ENCODE measurements around the gene PKNOX1. TPM values are rescaled to one million over a fixed set of nuclear protein-coding genes. Genes with fewer than 3 reads are reported as not detected.
A peak's percentile ranks its signal among the peaks of the same experiment; 100 is the strongest.
"Not testable (repeated sequence)": the region's sequence is repeated elsewhere in the genome, so short reads cannot be mapped to it uniquely, and the experiment has no call there.

PKNOX1 gene
- total RNA-seq: 10 to 100 TPM; 18.3 to 21.7 TPM
- 10 to 100 TPM; 26.0 to 28.8 TPM for polyA plus RNA-seq (ENCODE audit: insufficient read length in 2 of 2)
- long read RNA-seq, donor 1, full-length matches to known transcripts: 4 of 4 reads
- long read RNA-seq, donor 1, partial matches to known transcripts: 0 of 4 reads
- long read RNA-seq, donor 1, other reads (novel, unspliced or antisense): 0 of 4 reads
- long read RNA-seq, donor 2, partial matches to known transcripts: 5 of 32 reads
- long read RNA-seq, donor 2, other reads (novel, unspliced or antisense): 25 of 32 reads
- long read RNA-seq, donor 3, full-length matches to known transcripts: 3 of 3 reads
- long read RNA-seq, donor 3, partial matches to known transcripts: 0 of 3 reads
- long read RNA-seq, donor 3, other reads (novel, unspliced or antisense): 0 of 3 reads
- long read RNA-seq, donor 4, full-length matches to known transcripts: 2 of 2 reads
- long read RNA-seq, donor 4, partial matches to known transcripts: 0 of 2 reads
- long read RNA-seq, donor 4, other reads (novel, unspliced or antisense): 0 of 2 reads

GRCh38 chr21:42973991-42974831 lies at the start of gene PKNOX1:
Gene PKNOX1, plus strand, starts transcription at chr21:42974562. Its CDS starts 29,820 bp downstream, at chr21:43004382.
- H3K4me3 ChIP-seq (ENCODE audit: low read depth, low read length): peak within 1 kb of the TSS; percentile 78
- peak; percentile 86 to 99 (median 95) for DNase-seq (ENCODE audit: low read depth in 4 of 6, low spot score in 6 of 6)
- under 1% methylated on average over 103 of the region's 106 CpGs for WGBS (ENCODE audit: insufficient coverage)
- H3K27me3 ChIP-seq (ENCODE audit: control insufficient read depth, insufficient read depth, low read length): no peaks in the 10 kb centered on the region
- H3K36me3 ChIP-seq (ENCODE audit: control insufficient read depth, insufficient read depth, low read length): peaks cover 5% of the 10 kb centered on the region
- H3K4me1 ChIP-seq (ENCODE audit: control insufficient read depth, insufficient read depth, low read length): peaks cover 13% of the 10 kb centered on the region
- H3K9me3 ChIP-seq (ENCODE audit: control insufficient read depth, insufficient read depth, low read length): no peaks in the 10 kb centered on the region
- peak within 1 kb of the TSS; percentile 92 for H3K27ac ChIP-seq (ENCODE audit: low read depth, low read length)

GRCh38 chr21:42925114-42925926 lies 49.0 kb upstream of the PKNOX1 start, which contains the start of gene ERVH48-1:
Gene ERVH48-1, minus strand, starts transcription at chr21:42925630. Its CDS starts 6,624 bp downstream, at chr21:42919006.
- no peaks in the 10 kb centered on the region for H3K9me3 ChIP-seq (ENCODE audit: control insufficient read depth, insufficient read depth, low read length)
- no peaks in the 10 kb centered on the region for H3K27me3 ChIP-seq (ENCODE audit: control insufficient read depth, insufficient read depth, low read length)
- WGBS (ENCODE audit: insufficient coverage): 95% methylated on average over 27 of the region's 29 CpGs
- no peaks in the 10 kb centered on the region for H3K36me3 ChIP-seq (ENCODE audit: control insufficient read depth, insufficient read depth, low read length)
- no peak within 1 kb of the TSS for H3K4me3 ChIP-seq (ENCODE audit: low read depth, low read length)
- no peak for DNase-seq (ENCODE audit: low read depth in 4 of 6, low spot score in 6 of 6)
- H3K27ac ChIP-seq (ENCODE audit: low read depth, low read length): no peak within 1 kb of the TSS
- H3K4me1 ChIP-seq (ENCODE audit: control insufficient read depth, insufficient read depth, low read length): peaks cover 7% of the 10 kb centered on the region

- not testable (repeated sequence) for H3K9me3 ChIP-seq (ENCODE audit: control insufficient read depth, insufficient read depth, low read length); H3K27me3 ChIP-seq (ENCODE audit: control insufficient read depth, insufficient read depth, low read length); H3K27ac ChIP-seq (ENCODE audit: low read depth, low read length); DNase-seq (ENCODE audit: low read depth in 4 of 6, low spot score in 6 of 6); H3K4me3 ChIP-seq (ENCODE audit: low read depth, low read length); H3K4me1 ChIP-seq (ENCODE audit: control insufficient read depth, insufficient read depth, low read length); H3K36me3 ChIP-seq (ENCODE audit: control insufficient read depth, insufficient read depth, low read length)
- WGBS (ENCODE audit: insufficient coverage): 97% methylated on average over 18 of the region's 23 CpGs
Observed at GRCh38 chr21:42927474-42928200, 46.7 kb upstream of the PKNOX1 start.

- Histone ChIP-seq H3K4me1 (ENCODE audit: control insufficient read depth, insufficient read depth, low read length) (no peaks in the 10 kb centered on the region), H3K27me3 (ENCODE audit: control insufficient read depth, insufficient read depth, low read length) (no peaks in the 10 kb centered on the region), H3K36me3 (ENCODE audit: control insufficient read depth, insufficient read depth, low read length) (no peaks in the 10 kb centered on the region), H3K27ac (ENCODE audit: low read depth, low read length) (no peak overlapping the region), H3K9me3 (ENCODE audit: control insufficient read depth, insufficient read depth, low read length) (no peaks in the 10 kb centered on the region), H3K4me3 (ENCODE audit: low read depth, low read length) (no peak overlapping the region)
- 74% methylated on average over 3 of the region's 3 CpGs for WGBS (ENCODE audit: insufficient coverage)
- DNase-seq (ENCODE audit: low read depth in 4 of 6, low spot score in 6 of 6): no peak
Observed at GRCh38 chr21:42929969-42930368, 44.4 kb upstream of the PKNOX1 start.

GRCh38 chr21:42931560-42932235 lies 42.7 kb upstream of the PKNOX1 start:
- Histone ChIP-seq H3K9me3 (ENCODE audit: control insufficient read depth, insufficient read depth, low read length) (no peaks in the 10 kb centered on the region), H3K27me3 (ENCODE audit: control insufficient read depth, insufficient read depth, low read length) (no peaks in the 10 kb centered on the region), H3K4me3 (ENCODE audit: low read depth, low read length) (no peak overlapping the region), H3K27ac (ENCODE audit: low read depth, low read length) (no peak overlapping the region), H3K36me3 (ENCODE audit: control insufficient read depth, insufficient read depth, low read length) (no peaks in the 10 kb centered on the region), H3K4me1 (ENCODE audit: control insufficient read depth, insufficient read depth, low read length) (no peaks in the 10 kb centered on the region)
- 88% methylated on average over 8 of the region's 13 CpGs for WGBS (ENCODE audit: insufficient coverage)
- no peak for DNase-seq (ENCODE audit: low read depth in 4 of 6, low spot score in 6 of 6)

- not testable (repeated sequence) for DNase-seq (ENCODE audit: low read depth in 4 of 6, low spot score in 6 of 6); H3K36me3 ChIP-seq (ENCODE audit: control insufficient read depth, insufficient read depth, low read length); H3K4me3 ChIP-seq (ENCODE audit: low read depth, low read length); H3K4me1 ChIP-seq (ENCODE audit: control insufficient read depth, insufficient read depth, low read length); H3K27ac ChIP-seq (ENCODE audit: low read depth, low read length); H3K9me3 ChIP-seq (ENCODE audit: control insufficient read depth, insufficient read depth, low read length); H3K27me3 ChIP-seq (ENCODE audit: control insufficient read depth, insufficient read depth, low read length)
- 90% methylated on average over 14 of the region's 16 CpGs for WGBS (ENCODE audit: insufficient coverage)
Observed at GRCh38 chr21:42932378-42933136, 41.8 kb upstream of the PKNOX1 start.

GRCh38 chr21:42933137-42933970 lies 41.0 kb upstream of the PKNOX1 start:
- not testable (repeated sequence) for H3K27me3 ChIP-seq (ENCODE audit: control insufficient read depth, insufficient read depth, low read length); H3K27ac ChIP-seq (ENCODE audit: low read depth, low read length); DNase-seq (ENCODE audit: low read depth in 4 of 6, low spot score in 6 of 6); H3K4me1 ChIP-seq (ENCODE audit: control insufficient read depth, insufficient read depth, low read length); H3K4me3 ChIP-seq (ENCODE audit: low read depth, low read length); H3K36me3 ChIP-seq (ENCODE audit: control insufficient read depth, insufficient read depth, low read length); H3K9me3 ChIP-seq (ENCODE audit: control insufficient read depth, insufficient read depth, low read length)
- 80% methylated on average over 1 of the region's 9 CpGs for WGBS (ENCODE audit: insufficient coverage)
